Fibroblast of skin of left biceps (primary cell): ENCODE data around the gene PABPN1L.
"Not testable (repeated sequence)": the region's sequence is repeated elsewhere in the genome, so short reads cannot be mapped to it uniquely, and the experiment has no call there.

ENCODE experiments used
- DNase-seq, 2 experiments: peaks; one replicate each; pipeline ENCODE4 v3.0.0-alpha.2; 2013; ENCODE audit warnings: low read depth in 2 of 2

Gene PABPN1L

GRCh38 chr16:88830783-88831182, 35.7 kb downstream of the PABPN1L start:
- DNase-seq = no peak

DNA sequence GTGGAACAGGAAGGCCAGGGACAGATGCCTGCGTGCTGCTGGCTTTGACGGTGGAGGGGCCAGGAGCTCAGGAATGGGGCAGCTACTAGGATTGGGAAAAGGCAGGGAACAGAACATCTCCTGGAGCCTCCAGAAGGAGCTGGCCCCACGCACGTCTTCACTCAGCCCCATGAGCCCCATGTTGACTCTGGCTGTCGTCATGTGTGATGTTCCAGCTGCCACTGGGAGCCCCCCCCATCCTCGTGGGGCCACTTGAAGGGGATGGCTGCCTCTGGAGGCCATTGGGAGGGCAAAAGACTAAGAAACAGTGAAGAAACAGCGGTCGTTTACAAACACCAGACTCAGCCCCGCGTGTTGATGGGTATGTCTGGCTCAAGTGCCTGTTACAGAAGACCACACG, 36.2 kb downstream of the PABPN1L start:
- DNase-seq = no peak

DNA sequence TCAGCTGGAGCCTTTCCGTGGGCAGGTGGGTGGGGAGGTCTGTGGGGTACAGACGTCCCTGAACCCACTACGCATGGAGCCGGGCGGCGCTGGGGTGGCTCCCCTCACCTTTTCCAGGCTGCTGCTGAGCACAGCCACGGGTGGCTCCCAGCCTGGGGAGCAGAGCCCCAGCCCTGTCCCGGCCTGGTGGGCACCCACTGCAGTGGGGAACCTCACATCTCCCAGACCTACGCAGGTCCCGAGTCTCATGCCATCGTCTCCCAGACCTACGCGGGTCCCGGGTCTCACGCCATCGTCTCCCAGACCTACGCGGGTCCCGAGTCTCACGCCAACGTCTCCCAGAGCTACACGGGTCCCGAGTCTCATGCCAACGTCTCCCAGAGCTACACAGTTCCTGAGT, 37.7 kb downstream of the PABPN1L start:
- DNase-seq = no peak

- DNase-seq = no peak
Measured at GRCh38 chr16:88827727-88828126, 38.7 kb downstream of the PABPN1L start.

DNA sequence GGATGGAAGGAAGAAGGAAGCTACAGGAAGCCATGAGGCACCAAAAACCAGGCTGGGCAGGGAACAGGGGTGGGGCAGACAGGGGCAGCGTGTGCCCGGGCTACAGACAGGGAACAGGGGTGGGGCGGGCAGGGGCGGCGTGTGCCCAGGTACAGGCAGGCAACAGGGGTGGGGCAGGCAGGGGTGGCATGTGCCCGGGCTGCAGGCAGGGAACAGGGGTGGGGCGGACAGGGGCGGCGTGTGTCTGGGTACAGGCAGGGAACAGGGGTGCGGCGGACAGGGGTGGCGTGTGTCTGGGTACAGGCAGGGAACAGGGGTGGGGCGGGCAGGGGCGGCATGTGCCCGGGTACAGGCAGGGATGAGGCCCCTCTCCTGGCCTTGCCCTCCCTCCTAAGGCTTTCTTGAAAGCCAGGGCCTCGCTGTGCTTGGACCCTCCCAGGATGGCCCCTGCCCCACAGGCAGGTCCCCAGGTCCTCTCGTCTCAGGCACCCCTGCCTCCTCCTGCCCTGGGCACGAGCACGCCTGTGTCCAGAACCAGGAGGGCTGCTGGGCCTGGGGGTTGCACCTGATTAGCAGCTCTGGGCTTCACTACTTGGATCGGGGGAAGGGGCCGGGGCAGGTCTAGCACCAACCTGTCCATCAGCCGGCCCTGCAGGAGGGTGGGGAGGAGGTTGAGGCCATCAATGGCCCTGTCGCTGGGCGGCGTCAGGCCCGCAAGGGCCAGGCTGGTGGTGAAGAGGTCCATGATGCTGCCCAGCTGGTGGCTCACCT, 40.2 kb downstream of the PABPN1L start:
- no peak for DNase-seq

DNA sequence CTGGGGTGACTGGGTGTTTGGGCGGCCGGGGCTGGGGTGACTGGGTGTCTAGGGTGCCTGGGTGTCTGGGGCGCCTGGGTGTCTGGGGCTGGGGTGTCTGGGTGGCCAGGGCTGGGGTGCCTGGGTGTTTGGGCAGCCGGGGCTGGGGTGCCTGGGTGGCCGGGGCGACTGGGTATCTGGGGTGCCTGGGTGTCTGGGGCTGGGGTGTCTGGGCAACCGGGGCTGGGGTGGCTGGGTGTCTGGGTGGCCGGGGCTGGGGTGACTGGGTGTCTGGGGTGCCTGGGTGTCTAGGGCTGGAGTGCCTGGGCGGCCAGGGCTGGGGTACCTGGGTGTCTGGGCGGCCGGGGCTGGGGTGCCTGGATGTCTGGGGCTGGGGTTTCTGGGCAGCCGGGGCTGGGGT, 41.3 kb downstream of the PABPN1L start:
- no peak for DNase-seq

GRCh38 chr16:88824256-88825077, 42.0 kb downstream of the PABPN1L start:
- DNase-seq = no peak

GRCh38 chr16:88823646-88824045, 42.8 kb downstream of the PABPN1L start:
- not testable (repeated sequence) for DNase-seq

DNA sequence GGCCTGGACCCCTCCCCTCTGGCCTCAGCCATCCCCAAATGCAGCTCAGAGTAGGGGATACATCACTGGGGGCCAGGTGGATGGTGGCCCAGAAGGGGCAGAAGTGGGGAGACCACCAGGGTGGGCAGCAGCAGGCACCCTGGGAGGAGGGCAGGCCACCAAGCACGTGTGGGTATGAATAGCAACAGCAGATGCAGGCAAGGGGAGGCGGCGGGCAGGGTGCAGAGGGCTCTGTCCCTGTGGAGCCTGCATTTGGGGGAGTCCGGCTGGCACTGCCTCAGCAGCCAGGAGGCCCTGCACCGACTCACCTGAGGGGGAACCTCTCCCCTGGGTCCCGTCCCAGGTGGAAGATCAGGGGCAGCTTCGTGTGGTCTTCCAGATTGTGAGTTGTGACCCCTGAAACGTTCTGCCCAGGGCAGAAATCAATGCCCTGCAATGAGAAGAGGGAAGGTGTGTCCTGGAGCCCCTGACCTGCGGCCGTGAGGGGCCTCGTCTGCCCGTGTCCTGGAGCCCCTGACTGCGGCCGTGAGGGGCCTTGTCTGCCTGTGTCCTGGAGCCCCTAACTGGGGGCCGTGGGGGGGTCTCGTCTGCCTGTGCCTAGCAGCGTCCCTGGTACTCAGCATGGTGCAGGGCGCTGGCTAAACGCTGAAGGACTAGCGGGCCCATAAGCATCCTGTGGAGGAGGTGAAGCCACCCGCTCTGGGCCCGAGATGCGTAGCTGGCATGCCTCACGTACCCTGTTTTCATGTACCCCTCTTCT, 44.0 kb downstream of the PABPN1L start:
- DNase-seq = no peak

DNA sequence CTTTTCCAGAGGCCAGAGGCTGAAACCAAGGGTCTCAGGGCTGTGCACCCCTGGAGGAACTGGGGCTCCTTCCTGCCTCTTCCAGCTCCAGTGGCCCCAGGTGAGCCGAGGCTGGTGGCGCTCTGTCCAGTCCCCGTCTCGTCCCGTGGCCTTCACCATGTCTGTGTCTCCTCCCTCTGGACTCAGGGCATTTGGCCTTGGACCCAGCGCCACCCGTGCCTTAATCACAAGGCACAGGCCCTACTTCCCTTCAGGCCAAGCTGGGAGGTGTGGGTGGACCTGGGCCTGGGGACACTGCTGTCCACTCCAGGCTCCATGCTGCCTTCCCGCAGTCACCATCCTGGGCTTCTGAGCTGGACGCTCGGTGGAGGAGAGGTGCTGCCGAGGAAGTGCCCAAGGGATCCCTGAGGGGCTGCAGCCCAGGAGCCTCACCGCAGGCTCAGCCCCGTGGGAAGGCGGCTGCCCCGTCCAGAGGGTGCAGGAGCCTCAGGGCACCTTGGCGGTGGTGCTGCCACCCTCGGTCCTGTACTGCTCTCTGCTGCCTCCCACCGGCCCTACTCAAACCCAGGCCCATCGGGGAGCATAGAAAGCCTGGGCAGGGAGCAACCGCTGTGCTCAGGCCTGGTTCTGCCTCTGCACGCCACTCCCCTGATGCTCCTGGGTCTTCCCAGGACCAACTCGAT, 45.2 kb downstream of the PABPN1L start:
- no peak for DNase-seq

DNA sequence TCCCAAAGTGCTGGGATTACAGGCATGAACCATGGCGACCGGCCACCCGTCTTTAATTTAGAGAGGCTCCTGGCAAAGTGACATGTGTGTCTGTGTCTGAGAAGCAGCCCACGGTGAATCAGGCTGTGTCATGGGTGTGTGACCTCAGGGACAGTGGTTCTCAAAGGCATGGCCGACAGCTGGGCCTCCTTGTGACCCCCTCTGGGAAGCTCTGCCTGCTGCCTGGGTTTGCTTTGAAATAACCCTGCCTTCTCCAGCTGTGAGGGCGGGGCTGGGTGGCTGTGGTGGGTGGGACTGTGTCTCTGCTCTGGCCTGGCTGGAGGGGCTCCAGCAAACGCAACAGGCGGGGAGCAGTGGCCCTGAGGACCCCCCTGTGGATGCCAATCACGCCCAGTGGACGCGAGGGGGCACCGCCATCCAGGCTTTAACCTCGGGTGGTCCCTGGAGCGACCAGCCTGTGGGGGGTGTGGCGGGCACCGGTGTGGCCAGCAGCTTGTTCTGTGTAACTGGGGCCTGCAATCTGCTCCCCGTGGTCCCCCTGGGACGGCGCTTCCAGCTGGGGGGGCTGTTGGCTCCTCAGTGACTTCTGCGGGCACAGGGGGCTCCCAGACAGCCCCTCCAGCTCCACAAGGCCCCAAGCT, 46.0 kb downstream of the PABPN1L start:
- DNase-seq = no peak

DNA sequence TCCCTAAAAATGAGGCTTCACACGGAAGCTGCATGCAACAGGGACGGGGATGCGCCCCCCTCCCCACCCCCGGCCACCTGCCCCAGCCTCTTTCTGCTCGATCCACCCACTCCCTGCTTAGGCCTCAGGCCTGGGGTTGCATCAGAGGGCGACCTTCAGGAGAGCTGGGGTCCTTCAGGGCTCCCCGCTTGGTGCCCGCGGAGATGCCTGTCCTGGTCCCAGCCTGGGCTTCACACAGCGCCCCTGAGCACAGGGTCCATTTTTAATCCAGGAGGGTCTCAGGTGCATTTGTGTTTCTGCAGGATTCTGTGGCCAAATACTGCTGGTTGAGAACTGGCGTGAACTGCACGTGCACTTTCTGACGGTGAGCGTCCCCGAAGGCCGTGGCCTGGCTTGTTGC, 47.3 kb downstream of the PABPN1L start:
- DNase-seq = no peak

- no peak for DNase-seq
Measured at GRCh38 chr16:88818575-88818874, 47.9 kb downstream of the PABPN1L start.

DNA sequence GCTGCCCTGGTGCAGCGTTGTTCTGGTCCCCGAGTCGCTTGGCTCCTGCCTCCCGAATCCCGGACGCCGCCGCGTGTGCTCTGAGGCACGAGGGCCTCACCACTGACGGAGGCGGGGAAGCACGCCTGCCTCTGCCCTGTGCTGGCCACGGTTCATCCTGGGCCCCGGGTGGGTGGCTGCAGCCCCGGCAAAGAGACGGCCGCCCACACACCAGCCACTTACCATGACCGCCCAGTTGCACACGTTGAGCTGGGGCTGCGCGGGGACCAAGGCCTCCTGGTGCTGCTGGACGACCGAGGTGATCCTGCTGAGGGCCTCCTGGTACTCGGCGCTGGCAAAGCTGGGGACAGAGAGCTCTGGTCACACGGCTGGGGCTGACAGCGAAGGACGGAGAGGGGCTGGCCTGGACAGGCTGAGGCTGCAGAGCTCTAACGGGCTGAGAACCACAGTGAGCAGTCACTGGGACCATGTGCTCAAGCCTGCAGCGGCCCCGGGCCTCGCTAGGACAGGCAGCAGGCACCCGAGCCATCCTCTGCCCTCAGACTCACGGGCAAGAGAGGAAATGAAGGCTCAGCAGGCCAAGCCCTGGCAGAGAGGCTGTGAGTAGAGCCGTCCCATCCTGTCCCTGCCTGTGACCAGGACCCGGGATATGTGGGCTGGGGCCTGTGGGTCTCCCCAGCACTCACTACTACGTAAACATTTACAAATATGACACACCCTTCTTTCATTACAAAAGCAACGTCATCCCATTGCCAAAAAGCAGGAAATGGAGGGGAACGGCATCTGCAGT, 48.5 kb downstream of the PABPN1L start:
- DNase-seq = no peak

DNA sequence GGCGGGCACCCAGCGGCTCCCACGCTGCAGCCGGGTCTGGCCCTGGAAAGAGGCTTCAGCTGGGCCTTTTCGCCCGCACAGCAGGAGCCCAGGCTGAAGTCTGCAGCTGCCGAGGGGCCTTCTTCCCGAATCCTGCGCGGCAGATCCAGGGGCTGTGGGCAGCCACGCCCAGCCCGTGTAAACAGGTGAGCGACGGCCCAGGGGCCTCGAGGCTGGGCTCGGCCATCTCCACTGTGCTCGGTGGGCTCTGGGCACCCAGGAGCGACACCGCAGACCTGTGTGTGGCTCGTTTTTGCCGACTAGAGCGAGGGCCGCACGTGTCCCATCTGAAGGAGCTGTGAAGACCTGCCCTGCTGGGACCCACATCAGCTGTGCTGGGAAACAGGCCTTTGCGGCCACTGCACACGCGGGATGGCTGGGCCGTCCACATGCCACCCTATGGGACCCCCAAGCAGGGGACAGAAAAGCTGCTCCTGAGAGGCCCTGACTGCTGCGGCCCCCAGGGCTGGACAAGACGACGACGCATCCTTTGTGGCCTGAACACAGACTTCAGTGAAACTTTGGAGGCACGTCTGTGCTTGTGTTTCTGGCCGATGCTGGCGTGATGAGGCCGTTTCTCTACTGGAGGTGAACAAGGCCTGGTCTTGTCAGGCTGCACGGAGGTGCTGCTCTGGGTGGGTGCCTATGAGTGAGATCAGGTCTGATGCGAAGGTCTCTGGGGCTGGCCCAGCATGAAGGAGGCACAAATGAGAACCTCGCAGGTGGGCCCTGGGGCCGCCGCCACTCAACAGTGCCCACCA, 49.5 kb downstream of the PABPN1L start:
- DNase-seq = no peak

DNA sequence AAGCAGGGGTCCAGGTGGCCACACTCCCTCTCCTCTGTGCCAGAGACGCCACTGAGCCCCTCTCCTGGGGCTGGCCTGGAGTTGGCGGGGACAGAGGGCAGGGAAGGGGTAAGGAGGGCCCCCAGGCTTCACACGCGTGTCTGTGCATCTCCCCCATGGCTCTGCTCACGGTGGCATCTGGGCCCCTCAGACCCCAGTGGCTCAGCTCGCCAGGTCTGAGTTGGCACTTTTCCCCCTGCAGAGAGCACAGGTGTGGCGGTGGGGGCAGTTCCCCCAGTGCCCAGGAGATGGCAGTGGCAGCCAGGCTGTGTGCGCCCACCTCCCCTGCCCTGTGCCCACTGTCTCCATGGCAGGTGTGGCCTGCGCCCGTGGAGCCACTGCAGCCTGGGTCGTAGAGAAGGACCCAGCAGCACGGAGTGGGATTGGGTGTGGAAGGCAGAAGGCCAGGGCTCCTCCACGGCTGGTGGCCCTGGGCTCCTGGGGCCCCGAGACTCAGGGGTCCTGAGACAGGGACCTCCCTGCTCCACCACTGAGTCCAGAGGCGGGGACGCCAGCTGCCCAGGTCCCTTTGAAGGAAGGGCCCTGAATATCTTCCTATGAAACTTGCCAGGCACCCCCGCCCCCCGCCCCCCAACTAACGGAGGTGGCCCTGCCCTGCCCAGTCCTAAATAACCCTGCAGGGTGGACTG, 50.4 kb downstream of the PABPN1L start:
- DNase-seq = no peak

DNA sequence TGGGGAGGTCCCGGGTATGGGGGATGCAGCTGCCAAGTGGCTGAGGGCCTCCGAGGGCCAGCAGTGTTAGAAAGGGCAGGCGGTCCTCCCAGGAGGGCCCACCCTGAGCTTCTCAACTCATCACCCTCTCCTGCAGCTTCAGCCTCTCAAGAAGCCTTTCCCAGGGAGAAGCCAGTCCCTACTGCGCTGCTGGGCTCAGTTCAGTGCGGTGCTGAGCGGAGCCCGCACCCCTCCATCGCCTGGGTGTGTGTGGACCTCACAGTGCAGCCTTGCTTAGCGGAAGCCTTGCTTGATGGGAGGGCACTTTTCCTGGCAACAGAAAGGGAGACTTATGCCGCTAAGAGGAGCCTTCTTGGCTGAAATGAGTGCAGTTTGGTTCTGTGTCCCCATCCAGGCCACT, 51.2 kb downstream of the PABPN1L start:
- no peak for DNase-seq

DNA sequence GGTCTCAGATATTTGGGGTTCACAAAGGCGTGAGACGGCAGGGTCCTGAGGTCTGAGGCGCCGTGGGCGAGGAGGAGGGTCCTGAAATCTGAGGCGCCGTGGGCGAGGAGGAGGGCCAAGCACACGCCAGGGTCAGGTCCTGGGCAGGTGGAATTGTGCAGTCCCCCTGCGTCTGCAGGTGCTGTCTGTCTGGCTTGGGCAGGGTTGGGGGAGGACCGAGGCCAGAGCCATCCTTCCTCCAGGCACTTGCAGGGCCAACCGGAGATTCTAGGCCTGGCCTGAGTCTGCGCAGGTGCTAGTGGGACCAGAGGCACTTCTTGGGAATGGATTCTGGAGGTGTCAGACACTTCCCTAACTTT, 52.3 kb downstream of the PABPN1L start:
- DNase-seq = no peak
